ENCODE results near the gene FARS2. TPM values are rescaled to one million over a fixed set of nuclear protein-coding genes. Genes with fewer than 3 reads are reported as not detected.

Gene FARS2
- 11.9 and 17.2 TPM in 2 replicates for total RNA-seq

DNA sequence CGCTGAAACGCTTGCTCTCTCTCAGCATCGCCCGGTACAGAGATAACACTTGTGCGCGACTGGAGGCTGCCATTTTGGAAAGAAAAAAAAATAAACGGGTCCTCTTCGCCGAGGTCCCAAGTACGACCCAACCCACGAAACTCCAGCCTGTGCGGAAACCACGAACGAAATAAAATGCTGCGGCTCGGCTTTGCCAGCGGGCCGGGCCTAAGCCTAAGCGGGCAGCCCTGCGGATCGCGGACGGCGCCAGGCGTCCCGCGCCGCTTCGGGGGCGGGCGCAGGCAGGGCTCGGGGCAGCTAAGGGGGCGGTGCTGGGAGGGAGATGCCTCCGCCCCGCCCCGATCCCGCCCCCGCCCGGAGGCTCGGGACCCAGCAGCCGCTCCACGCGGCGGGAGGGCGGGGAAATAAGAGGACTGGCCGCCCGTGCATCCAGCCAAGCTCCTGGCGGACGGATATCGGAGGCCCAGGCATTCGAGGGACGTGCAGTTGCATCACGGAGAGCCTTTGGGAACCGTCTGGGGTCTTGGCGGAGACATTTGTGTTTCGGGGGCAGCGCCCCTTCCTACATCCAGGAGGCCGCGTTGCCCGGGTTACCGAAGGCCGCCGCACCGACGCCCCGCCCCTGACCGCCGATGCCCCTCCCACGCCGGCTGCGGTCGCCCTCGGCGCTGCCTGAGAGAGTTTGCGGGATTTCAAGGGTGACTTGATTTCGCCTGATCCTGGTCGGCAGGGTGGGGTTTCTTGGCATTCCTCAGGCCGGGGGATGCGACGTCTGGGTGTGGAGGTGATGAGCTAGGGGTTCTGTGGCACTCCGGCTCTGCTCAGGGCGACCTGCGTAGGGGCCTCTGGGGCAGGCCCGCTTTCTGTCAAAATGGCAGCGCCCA lies at the start of gene FARS2, which contains the start of gene LYRM4:
Gene FARS2, plus strand, starts transcription at position 853 of the 884 bp plus-strand sequence.
Gene LYRM4, minus strand, starts transcription at position 290 of the 884 bp plus-strand sequence. Its CDS starts 217 bp downstream, at position 73.

Other genes with a start within 250 kb of the FARS2 start
- gene PPP1R3G, start 176.2 kb upstream of the FARS2 start, total RNA-seq, result 0.04 and 0.23 TPM in 2 replicates
- gene LYRM4, start 563 bp upstream of the FARS2 start, total RNA-seq, result 34.2 and 47.7 TPM in 2 replicates